GM18517 (cell line): Measurements from ENCODE around the gene THBS3.
"Not testable (repeated sequence)": the region's sequence is repeated elsewhere in the genome, so short reads cannot be mapped to it uniquely, and the experiment has no call there.

Experiments
- ATAC-seq: cut with Tn5 transposase; IDR thresholded peaks from one replicate; pipeline ENCODE4 v1.9.1; 2021; ENCODE audit warnings: mild to moderate bottlenecking, moderate library complexity; ENCODE audit not compliant: unreplicated experiment

THBS3 gene

GRCh38 chr1:155208541-155209311 is 1.0 kb upstream of the THBS3 start, which contains the start of gene MTX1:
TSS of gene MTX1 (plus strand) at chr1:155208695. CDS start at chr1:155208805, 110 bp downstream.
- peak; percentile 57 for ATAC-seq

- no peak for ATAC-seq
These were observed 549 bp downstream of the THBS3 start for GRCh38 chr1:155206891-155207805.

- ATAC-seq, result no peak
These were observed 1.6 kb downstream of the THBS3 start for GRCh38 chr1:155205969-155206593.

- ATAC-seq, result no peak
These were observed 2.7 kb downstream of the THBS3 start for GRCh38 chr1:155205035-155205434.

- no peak for ATAC-seq
These were observed 4.8 kb downstream of the THBS3 start for GRCh38 chr1:155202731-155203515.

GRCh38 chr1:155202198-155202597 is 5.5 kb downstream of the THBS3 start:
- ATAC-seq, result no peak

GRCh38 chr1:155200920-155201319 is 6.8 kb downstream of the THBS3 start:
- no peak for ATAC-seq

GRCh38 chr1:155199792-155200191 is 7.9 kb downstream of the THBS3 start:
- ATAC-seq, result no peak

GRCh38 chr1:155198547-155198906 is 9.2 kb downstream of the THBS3 start:
- ATAC-seq, result no peak

GRCh38 chr1:155197901-155198546 is 9.7 kb downstream of the THBS3 start:
- no peak for ATAC-seq

GRCh38 chr1:155196893-155197638 is 10.6 kb downstream of the THBS3 start:
- no peak for ATAC-seq

GRCh38 chr1:155196103-155196892 is 11.4 kb downstream of the THBS3 start:
- no peak for ATAC-seq

- ATAC-seq, result no peak
These were observed 12.2 kb downstream of the THBS3 start for GRCh38 chr1:155195201-155196102.

- ATAC-seq, result not testable (repeated sequence)
These were observed 13.8 kb downstream of the THBS3 start for GRCh38 chr1:155193991-155194240.

GRCh38 chr1:155193275-155193990 is 14.3 kb downstream of the THBS3 start:
- ATAC-seq, result peak; percentile 66

- ATAC-seq, result no peak
These were observed 15.1 kb downstream of the THBS3 start for GRCh38 chr1:155192346-155193274.
